HL-60 (cell line): Measurements from ENCODE around the gene IGLL5.

Source experiments
- DNase-seq, 2 experiments: peaks; one replicate each; pipeline ENCODE4 v3.0.0-alpha.2; 2010 to 2020; ENCODE audit warnings: low read depth in 1 of 2, low spot score in 1 of 2
- H3K27ac ChIP-seq: fragments of 250-450 bp; sonication (Bioruptor Pico); replicated peaks from 2 replicates; pipeline ENCODE4 v1.5.1; 2020; ENCODE audit warnings: mild to moderate bottlenecking, moderate library complexity
- H3K27me3 ChIP-seq: fragments of 250-450 bp; sonication (Bioruptor Pico); 2 replicates; pipeline ENCODE4 v1.5.1; 2021; ENCODE audit warnings: mild to moderate bottlenecking, moderate library complexity; ENCODE audit not compliant: insufficient read depth, poor library complexity, severe bottlenecking
- H3K4me3 ChIP-seq: replicated peaks from 2 replicates; pipeline ENCODE4 v1.5.1; 2011; ENCODE audit warnings: mild to moderate bottlenecking, control low read depth, low read length; ENCODE audit not compliant: insufficient read depth
- GABPA ChIP-seq: IDR thresholded peaks from 2 replicates; pipeline ENCODE4 v1.6.1; 2012; ENCODE audit warnings: low read depth
- POLR2AphosphoS5 ChIP-seq: IDR thresholded peaks from 2 replicates; pipeline ENCODE4 v1.6.1; 2012; ENCODE audit warnings: low read depth
- SPI1 ChIP-seq: IDR thresholded peaks from 2 replicates; pipeline ENCODE4 v1.6.1; 2012; ENCODE audit warnings: low read depth, mild to moderate bottlenecking, borderline replicate concordance
- TF ChIP-seq, protein P1 (sequence below): IDR thresholded peaks from 2 replicates; pipeline ENCODE4 v1.6.1; 2012; ENCODE audit warnings: low read depth; ENCODE audit not compliant: insufficient replicate concordance
- TF ChIP-seq, protein P2 (sequence below): IDR thresholded peaks from one replicate; pipeline ENCODE4 v1.5.1; 2011; ENCODE audit warnings: low read length, control low read depth, inconsistent platforms; ENCODE audit not compliant: insufficient read depth

IGLL5 gene

DNA sequence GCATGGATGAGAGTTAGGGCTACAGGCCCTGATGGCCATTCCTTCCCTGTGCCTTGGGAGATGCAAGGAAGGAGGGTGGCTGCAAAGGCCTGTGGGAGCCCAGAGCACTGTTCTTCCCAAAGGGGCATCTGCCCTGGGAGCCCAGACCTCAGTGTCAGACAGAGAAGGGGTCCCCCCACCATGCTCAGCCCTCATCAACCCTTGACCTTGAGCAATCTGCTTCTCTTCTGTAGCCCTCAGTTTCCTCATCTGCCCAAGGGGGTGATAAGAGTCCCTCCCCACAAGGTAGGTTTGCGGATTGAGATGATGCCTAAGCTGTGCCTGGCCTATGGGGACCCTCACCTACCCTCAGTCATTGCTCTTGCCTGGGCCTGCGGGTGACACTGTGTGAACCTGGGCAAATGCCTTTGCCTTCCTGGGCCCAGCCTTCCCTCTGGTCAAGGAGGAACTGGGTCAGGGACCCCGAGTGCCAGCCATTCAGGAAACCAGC, 47.5 kb downstream of the IGLL5 start:
- DNase-seq: no peak
- H3K27ac ChIP-seq: no peak overlapping the region
- H3K27me3 ChIP-seq: no peaks in the 10 kb centered on the region
- TF ChIP-seq, protein P1, sequence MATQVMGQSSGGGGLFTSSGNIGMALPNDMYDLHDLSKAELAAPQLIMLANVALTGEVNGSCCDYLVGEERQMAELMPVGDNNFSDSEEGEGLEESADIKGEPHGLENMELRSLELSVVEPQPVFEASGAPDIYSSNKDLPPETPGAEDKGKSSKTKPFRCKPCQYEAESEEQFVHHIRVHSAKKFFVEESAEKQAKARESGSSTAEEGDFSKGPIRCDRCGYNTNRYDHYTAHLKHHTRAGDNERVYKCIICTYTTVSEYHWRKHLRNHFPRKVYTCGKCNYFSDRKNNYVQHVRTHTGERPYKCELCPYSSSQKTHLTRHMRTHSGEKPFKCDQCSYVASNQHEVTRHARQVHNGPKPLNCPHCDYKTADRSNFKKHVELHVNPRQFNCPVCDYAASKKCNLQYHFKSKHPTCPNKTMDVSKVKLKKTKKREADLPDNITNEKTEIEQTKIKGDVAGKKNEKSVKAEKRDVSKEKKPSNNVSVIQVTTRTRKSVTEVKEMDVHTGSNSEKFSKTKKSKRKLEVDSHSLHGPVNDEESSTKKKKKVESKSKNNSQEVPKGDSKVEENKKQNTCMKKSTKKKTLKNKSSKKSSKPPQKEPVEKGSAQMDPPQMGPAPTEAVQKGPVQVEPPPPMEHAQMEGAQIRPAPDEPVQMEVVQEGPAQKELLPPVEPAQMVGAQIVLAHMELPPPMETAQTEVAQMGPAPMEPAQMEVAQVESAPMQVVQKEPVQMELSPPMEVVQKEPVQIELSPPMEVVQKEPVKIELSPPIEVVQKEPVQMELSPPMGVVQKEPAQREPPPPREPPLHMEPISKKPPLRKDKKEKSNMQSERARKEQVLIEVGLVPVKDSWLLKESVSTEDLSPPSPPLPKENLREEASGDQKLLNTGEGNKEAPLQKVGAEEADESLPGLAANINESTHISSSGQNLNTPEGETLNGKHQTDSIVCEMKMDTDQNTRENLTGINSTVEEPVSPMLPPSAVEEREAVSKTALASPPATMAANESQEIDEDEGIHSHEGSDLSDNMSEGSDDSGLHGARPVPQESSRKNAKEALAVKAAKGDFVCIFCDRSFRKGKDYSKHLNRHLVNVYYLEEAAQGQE: no peak
- TF ChIP-seq GABPA (no peak), POLR2AphosphoS5 (no peak), SPI1 (no peak)
- TF ChIP-seq, protein P2, sequence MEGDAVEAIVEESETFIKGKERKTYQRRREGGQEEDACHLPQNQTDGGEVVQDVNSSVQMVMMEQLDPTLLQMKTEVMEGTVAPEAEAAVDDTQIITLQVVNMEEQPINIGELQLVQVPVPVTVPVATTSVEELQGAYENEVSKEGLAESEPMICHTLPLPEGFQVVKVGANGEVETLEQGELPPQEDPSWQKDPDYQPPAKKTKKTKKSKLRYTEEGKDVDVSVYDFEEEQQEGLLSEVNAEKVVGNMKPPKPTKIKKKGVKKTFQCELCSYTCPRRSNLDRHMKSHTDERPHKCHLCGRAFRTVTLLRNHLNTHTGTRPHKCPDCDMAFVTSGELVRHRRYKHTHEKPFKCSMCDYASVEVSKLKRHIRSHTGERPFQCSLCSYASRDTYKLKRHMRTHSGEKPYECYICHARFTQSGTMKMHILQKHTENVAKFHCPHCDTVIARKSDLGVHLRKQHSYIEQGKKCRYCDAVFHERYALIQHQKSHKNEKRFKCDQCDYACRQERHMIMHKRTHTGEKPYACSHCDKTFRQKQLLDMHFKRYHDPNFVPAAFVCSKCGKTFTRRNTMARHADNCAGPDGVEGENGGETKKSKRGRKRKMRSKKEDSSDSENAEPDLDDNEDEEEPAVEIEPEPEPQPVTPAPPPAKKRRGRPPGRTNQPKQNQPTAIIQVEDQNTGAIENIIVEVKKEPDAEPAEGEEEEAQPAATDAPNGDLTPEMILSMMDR: no peak
- no peak overlapping the region for H3K4me3 ChIP-seq

DNA sequence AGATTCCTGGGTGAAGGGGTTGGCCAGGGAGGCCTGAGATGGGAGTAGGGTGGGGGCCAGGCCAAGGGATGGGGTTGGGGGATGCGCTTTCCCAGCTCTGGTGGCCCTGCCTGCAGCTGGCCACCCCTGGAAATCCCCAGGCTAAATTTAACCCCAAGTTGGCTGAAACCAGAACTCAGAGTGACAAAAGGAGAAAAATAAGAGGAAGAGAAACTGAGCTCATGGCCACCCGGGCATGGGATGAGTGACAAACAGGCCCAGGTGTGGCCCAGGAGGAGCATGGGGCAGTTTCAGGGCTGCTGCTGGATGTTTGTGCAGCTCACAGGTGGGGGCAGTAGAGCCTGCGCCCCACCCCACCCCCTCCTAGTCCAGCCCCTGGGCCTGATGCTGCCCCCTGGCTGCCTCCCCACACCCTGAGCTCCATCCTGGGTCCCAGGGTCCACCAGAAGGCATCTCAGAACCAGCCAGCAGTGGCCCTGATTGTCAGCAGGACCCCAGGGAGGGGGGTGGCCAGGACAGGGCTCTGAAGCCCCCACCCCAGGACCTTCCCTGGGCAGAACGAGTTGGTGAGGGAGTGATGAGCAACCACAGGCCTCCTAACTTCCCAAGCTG, 48.0 kb downstream of the IGLL5 start:
- no peaks in the 10 kb centered on the region for H3K27me3 ChIP-seq
- no peak for TF ChIP-seq SPI1
- no peak for TF ChIP-seq GABPA
- TF ChIP-seq, protein P2: no peak
- TF ChIP-seq POLR2AphosphoS5: no peak
- no peak overlapping the region for H3K4me3 ChIP-seq
- peak in 1 of 2 experiments; percentile 29 for DNase-seq
- no peak overlapping the region for H3K27ac ChIP-seq

DNA sequence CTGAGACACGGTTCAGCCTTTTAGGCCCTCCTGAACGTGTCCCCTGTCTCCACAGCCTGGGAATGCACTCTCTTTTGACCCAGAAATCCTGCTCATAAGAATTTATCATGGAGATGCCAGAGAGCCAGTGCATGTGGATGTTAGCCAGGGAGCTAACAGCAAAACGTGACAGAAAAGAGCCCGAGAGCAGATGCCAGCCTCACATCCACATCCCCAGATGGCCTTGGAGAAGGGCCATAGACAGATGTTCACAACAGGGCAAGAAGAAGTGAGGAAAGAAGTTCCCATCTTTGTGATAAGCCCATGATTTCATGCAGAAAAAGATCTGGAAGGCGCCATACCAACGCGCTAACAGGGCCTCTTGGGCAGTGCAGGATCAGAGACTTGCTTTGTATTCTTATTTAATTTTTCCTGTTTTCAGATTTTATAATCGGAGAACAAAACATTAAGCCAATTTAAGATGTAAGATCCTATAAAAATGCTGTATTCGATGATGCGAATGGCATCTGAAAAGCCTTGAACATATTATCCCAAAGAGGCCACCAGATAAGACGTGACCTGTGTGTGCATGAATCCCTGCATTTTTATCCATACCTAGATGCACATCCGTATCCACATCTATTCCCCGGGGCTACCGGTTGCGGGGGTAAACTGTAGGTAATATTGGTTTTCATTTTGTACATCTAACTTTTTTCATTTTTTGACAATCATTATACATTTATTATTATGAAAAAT, 48.7 kb downstream of the IGLL5 start:
- no peak overlapping the region for H3K27ac ChIP-seq

DNA sequence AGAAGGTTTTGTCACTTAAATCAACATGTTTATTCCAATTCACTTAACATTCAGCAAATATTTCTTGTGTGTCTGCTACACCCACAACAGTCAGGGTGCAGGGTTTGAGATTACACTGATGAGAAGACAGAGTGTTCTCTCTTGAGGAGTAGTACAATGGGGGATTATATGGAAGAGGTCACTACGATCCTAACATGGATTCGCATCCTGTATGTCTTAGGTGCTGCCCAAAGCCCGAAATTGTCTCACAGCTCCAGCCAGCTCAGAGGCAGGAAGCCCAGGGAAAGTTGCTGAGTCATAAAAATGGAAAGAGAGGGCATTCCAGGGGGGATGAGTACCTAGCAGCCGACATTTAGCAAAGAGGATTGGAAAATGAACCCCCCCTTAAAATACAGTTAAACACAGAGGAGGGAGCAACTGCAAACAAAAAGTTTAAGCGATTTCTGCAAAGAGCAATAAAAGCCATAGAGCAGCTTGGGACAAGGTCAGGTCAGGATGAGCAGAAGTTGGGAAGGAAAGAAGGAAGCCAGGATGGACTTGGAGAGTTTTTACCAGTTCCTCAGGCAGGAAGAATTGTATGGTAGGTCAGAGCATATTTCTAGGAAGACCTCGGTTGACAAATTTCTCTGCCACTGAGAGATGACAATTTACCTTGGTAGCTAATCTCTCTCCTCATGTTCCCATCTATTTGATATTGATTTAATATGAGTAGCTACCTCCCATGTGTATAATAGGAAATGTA, 49.5 kb downstream of the IGLL5 start:
- TF ChIP-seq, protein P2: no peak
- TF ChIP-seq SPI1: no peak
- no peak for TF ChIP-seq POLR2AphosphoS5
- no peak for TF ChIP-seq GABPA

More for the DNA sequence above, 48.7 kb downstream of the IGLL5 start:
- Histone ChIP-seq H3K4me3 (no peak overlapping the region), H3K27me3 (no peaks in the 10 kb centered on the region)
- no peak for DNase-seq
- TF ChIP-seq, protein P2: no peak

More for the DNA sequence above, 49.5 kb downstream of the IGLL5 start:
- H3K27ac ChIP-seq: no peak overlapping the region
- no peak for DNase-seq
- no peak overlapping the region for H3K4me3 ChIP-seq
- H3K27me3 ChIP-seq: no peaks in the 10 kb centered on the region
